Measurements from ENCODE around the gene RAB3D.
A peak's percentile ranks its signal among the peaks of the same experiment; 100 is the strongest.
"Not testable (repeated sequence)": the region's sequence is repeated elsewhere in the genome, so short reads cannot be mapped to it uniquely, and the experiment has no call there.

The RAB3D gene

GRCh38 chr19:11380653-11381537 lies 41.4 kb upstream of the RAB3D start:
- in situ Hi-C loops (cut with MboI; ENCODE audit: low sequenced_read_pairs, unreplicated experiment): no loop called here
- peak; percentile 99 for DNase-seq (ENCODE audit: low spot score)
- TF ChIP-seq CTCF (IDR thresholded peaks at IDR 0.05; ENCODE audit: borderline replicate concordance, control extremely low read depth, extremely low read depth, insufficient read depth, missing control alignments): peak; percentile 52

- DNase-seq (ENCODE audit: low spot score): no peak
- in situ Hi-C loops (cut with MboI; ENCODE audit: low sequenced_read_pairs, unreplicated experiment): no loop called here
- no peak for TF ChIP-seq CTCF (IDR thresholded peaks at IDR 0.05; ENCODE audit: borderline replicate concordance, control extremely low read depth, extremely low read depth, insufficient read depth, missing control alignments)
Measured at GRCh38 chr19:11379857-11380350, 40.4 kb upstream of the RAB3D start.

- in situ Hi-C loops (cut with MboI; ENCODE audit: low sequenced_read_pairs, unreplicated experiment); DNase-seq (ENCODE audit: low spot score): not testable (repeated sequence)
Measured at GRCh38 chr19:11379269-11379845, 39.9 kb upstream of the RAB3D start.

- in situ Hi-C loops (cut with MboI; ENCODE audit: low sequenced_read_pairs, unreplicated experiment): no loop called here
Measured at GRCh38 chr19:11378319-11379189, 39.1 kb upstream of the RAB3D start.

GRCh38 chr19:11377756-11378155 lies 38.3 kb upstream of the RAB3D start:
- no peak for TF ChIP-seq CTCF (IDR thresholded peaks at IDR 0.05; ENCODE audit: borderline replicate concordance, control extremely low read depth, extremely low read depth, insufficient read depth, missing control alignments)
- DNase-seq (ENCODE audit: low spot score): no peak
- in situ Hi-C loops (cut with MboI; ENCODE audit: low sequenced_read_pairs, unreplicated experiment): no loop called here

More at GRCh38 chr19:11378319-11379189, 39.1 kb upstream of the RAB3D start:
- peak; percentile 60 for TF ChIP-seq CTCF (IDR thresholded peaks at IDR 0.05; ENCODE audit: borderline replicate concordance, control extremely low read depth, extremely low read depth, insufficient read depth, missing control alignments)
- peak; percentile 36 for DNase-seq (ENCODE audit: low spot score)

GRCh38 chr19:11377237-11377636 lies 37.8 kb upstream of the RAB3D start:
- peak; percentile 66 for DNase-seq (ENCODE audit: low spot score)
- no peak for TF ChIP-seq CTCF (IDR thresholded peaks at IDR 0.05; ENCODE audit: borderline replicate concordance, control extremely low read depth, extremely low read depth, insufficient read depth, missing control alignments)
- in situ Hi-C loops (cut with MboI; ENCODE audit: low sequenced_read_pairs, unreplicated experiment): no loop called here

Data from GM13976 (cell line).